ENCODE results near the gene PCSK2. TPM values are rescaled to one million over a fixed set of nuclear protein-coding genes. Genes with fewer than 3 reads are reported as not detected.

The PCSK2 gene
- total RNA-seq, 4 donors from 2014 or later, result 0.64 to 4.1 (median 1.4) TPM; not detected in 1

DNA sequence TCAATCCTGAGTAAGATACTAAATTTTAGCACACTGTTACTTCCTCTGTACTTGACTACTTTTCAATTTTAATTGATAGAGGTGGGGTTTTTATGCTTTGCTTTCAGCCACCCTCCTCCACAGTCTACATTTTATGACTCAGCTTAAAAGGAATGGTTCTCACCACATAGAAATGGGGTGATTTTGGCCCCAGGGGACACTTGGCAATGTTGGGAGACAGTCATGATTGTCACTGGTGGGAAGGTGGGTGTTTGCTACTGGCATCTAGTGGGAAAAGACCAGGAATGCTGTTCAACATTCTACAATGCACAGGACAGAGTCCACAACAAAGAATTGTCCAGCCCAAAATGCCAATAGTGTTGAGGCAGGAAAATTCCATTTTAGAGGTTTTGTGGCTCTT is 71.3 kb downstream of the PCSK2 start:
- H3K27me3 ChIP-seq, result no peaks in the 10 kb centered on the region
- intact Hi-C loops (cut with DNase I; ENCODE audit: low total_unique reads) (no loop called here), in situ Hi-C loops (cut with MboI; ENCODE audit: low pct_ligation_motif_present in 1 of 4, low pct_unique_long_range_greater_than_20kb in 1 of 4, low sequenced_read_pairs in 3 of 4) (no loop called here)
- H3K9me3 ChIP-seq, result no peaks in the 10 kb centered on the region
- no peak overlapping the region for H3K4me3 ChIP-seq
- H3K4me1 ChIP-seq, result no peaks in the 10 kb centered on the region
- H3K27ac ChIP-seq, result no peak overlapping the region
- no peak for DNase-seq
- H3K36me3 ChIP-seq, result no peaks in the 10 kb centered on the region
- TF ChIP-seq POLR2AphosphoS5 (IDR thresholded peaks at IDR 0.05) (no peak), POLR2A (IDR thresholded peaks at IDR 0.05) (no peak), CTCF (IDR thresholded peaks at IDR 0.05) (no peak), EP300 (IDR thresholded peaks at IDR 0.05; ENCODE audit: low read depth) (no peak)

- no peak overlapping the region for H3K4me3 ChIP-seq
- TF ChIP-seq CTCF (IDR thresholded peaks at IDR 0.05) (no peak), POLR2A (IDR thresholded peaks at IDR 0.05) (no peak), EP300 (IDR thresholded peaks at IDR 0.05; ENCODE audit: low read depth) (no peak)
- 57 to 81% methylated on average over 2 of the region's 2 CpGs for WGBS, 2 donors (ENCODE audit: low coverage in 1 of 2)
- H3K4me1 ChIP-seq, result no peaks in the 10 kb centered on the region
- no peak overlapping the region for H3K27ac ChIP-seq
- in situ Hi-C loops (cut with MboI; ENCODE audit: low pct_ligation_motif_present in 1 of 4, low pct_unique_long_range_greater_than_20kb in 1 of 4, low sequenced_read_pairs in 3 of 4), result no loop called here
- intact Hi-C loops (cut with DNase I; ENCODE audit: low total_unique reads), result no loop called here
- H3K36me3 ChIP-seq, result no peaks in the 10 kb centered on the region
- no peak for DNase-seq
- H3K9me3 ChIP-seq, result no peaks in the 10 kb centered on the region
- H3K27me3 ChIP-seq, result no peaks in the 10 kb centered on the region
Observed at GRCh38 chr20:17298751-17299150, 71.9 kb downstream of the PCSK2 start.

DNA sequence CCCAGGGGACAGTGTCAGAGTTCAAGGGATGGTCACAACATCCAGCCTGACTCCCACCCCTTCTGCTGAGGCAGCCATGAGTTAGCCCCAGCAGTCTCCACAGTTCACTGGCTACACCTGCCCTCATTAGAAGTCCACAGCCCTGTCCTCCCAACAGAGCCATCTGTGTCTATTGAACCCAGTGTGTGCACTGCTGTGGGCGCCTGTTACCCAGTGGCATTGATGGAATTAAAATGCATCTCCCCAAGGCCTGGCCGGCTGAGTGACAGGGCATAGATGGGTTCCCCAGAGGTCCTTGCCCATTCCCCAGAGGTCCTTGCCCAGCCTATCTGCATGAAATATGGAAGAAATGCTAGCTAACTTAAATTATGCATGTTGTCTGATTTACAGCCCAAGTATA is 73.3 kb downstream of the PCSK2 start:
- TF ChIP-seq POLR2AphosphoS5 (IDR thresholded peaks at IDR 0.05) (no peak), CTCF (IDR thresholded peaks at IDR 0.05) (no peak), EP300 (IDR thresholded peaks at IDR 0.05; ENCODE audit: low read depth) (no peak), POLR2A (IDR thresholded peaks at IDR 0.05) (no peak)
- H3K36me3 ChIP-seq, result no peaks in the 10 kb centered on the region
- in situ Hi-C loops (cut with MboI; ENCODE audit: low pct_ligation_motif_present in 1 of 4, low pct_unique_long_range_greater_than_20kb in 1 of 4, low sequenced_read_pairs in 3 of 4) (no loop called here), intact Hi-C loops (cut with DNase I; ENCODE audit: low total_unique reads) (no loop called here)
- no peaks in the 10 kb centered on the region for H3K27me3 ChIP-seq
- H3K4me3 ChIP-seq, result no peak overlapping the region
- H3K27ac ChIP-seq, result no peak overlapping the region
- no peaks in the 10 kb centered on the region for H3K4me1 ChIP-seq
- H3K9me3 ChIP-seq, result no peaks in the 10 kb centered on the region
- DNase-seq, result no peak
- 93% methylated on average over 2 of the region's 2 CpGs; no CpG with 5 or more reads in 1 of the 2 donors for WGBS, 2 donors (ENCODE audit: low coverage in 1 of 2)

DNA sequence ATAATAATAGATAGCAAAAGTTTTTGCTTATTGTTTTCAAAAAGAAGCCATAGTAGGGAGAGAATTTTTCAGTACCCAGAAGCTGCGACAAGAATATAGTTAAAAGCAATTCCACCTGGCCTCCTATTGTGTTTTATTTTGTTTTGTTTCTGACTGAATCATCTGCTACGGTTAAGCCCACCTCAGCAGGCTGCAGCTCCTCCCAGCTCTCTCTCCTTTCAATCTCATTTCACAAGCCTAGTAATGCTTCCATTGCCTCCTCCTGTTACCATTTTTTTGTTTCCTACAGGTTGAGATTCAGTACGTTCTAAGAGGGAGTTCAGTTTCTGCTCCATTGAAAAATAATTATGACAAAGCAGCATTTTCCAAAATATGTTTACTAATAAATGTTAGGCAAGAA is 77.9 kb downstream of the PCSK2 start:
- 33 to 54% methylated on average over 2 to 3 of the region's 3 CpGs for WGBS, 2 donors (ENCODE audit: low coverage in 1 of 2)
- Histone ChIP-seq H3K4me3 (no peak overlapping the region), H3K27ac (no peak overlapping the region), H3K27me3 (no peaks in the 10 kb centered on the region), H3K36me3 (no peaks in the 10 kb centered on the region), H3K4me1 (no peaks in the 10 kb centered on the region), H3K9me3 (no peaks in the 10 kb centered on the region)
- in situ Hi-C loops (cut with MboI; ENCODE audit: low pct_ligation_motif_present in 1 of 4, low pct_unique_long_range_greater_than_20kb in 1 of 4, low sequenced_read_pairs in 3 of 4), result no loop called here
- intact Hi-C loops (cut with DNase I; ENCODE audit: low total_unique reads), result no loop called here
- no peak for TF ChIP-seq POLR2A (IDR thresholded peaks at IDR 0.05)
- no peak for TF ChIP-seq EP300 (IDR thresholded peaks at IDR 0.05; ENCODE audit: low read depth)
- no peak for TF ChIP-seq POLR2AphosphoS5 (IDR thresholded peaks at IDR 0.05)
- no peak for TF ChIP-seq CTCF (IDR thresholded peaks at IDR 0.05)
- DNase-seq, result no peak

Measured in transverse colon (tissue), 4 donors.